ENCODE data around the gene KLF2.
"Not testable (repeated sequence)": the region's sequence is repeated elsewhere in the genome, so short reads cannot be mapped to it uniquely, and the experiment has no call there.

Gene KLF2

GRCh38 chr19:16324384-16325160 lies at the start of gene KLF2:
Gene KLF2, plus strand, starts transcription at chr19:16324826. Its CDS starts 98 bp downstream, at chr19:16324924.
- peak; percentile 66 for DNase-seq (ENCODE audit: low read depth)

GRCh38 chr19:16280306-16280705 lies 44.3 kb upstream of the KLF2 start:
- no peak for DNase-seq (ENCODE audit: low read depth)

- no peak for DNase-seq (ENCODE audit: low read depth)
Measured at GRCh38 chr19:16281743-16282142, 42.9 kb upstream of the KLF2 start.

- DNase-seq (ENCODE audit: low read depth): peak; percentile 56
Measured at GRCh38 chr19:16283210-16284061, 41.2 kb upstream of the KLF2 start.

GRCh38 chr19:16284505-16284904 lies 40.1 kb upstream of the KLF2 start:
- DNase-seq (ENCODE audit: low read depth): no peak

- not testable (repeated sequence) for DNase-seq (ENCODE audit: low read depth)
Measured at GRCh38 chr19:16285079-16285478, 39.5 kb upstream of the KLF2 start.

GRCh38 chr19:16285769-16286498 lies 38.7 kb upstream of the KLF2 start:
- no peak for DNase-seq (ENCODE audit: low read depth)

- no peak for DNase-seq (ENCODE audit: low read depth)
Measured at GRCh38 chr19:16288544-16288943, 36.1 kb upstream of the KLF2 start.

GRCh38 chr19:16289594-16289993 lies 35.0 kb upstream of the KLF2 start:
- DNase-seq (ENCODE audit: low read depth): no peak

- no peak for DNase-seq (ENCODE audit: low read depth)
Measured at GRCh38 chr19:16290692-16291091, 33.9 kb upstream of the KLF2 start.

- no peak for DNase-seq (ENCODE audit: low read depth)
Measured at GRCh38 chr19:16293118-16294091, 31.2 kb upstream of the KLF2 start.

GRCh38 chr19:16295057-16295456 lies 29.6 kb upstream of the KLF2 start:
- no peak for DNase-seq (ENCODE audit: low read depth)

- no peak for DNase-seq (ENCODE audit: low read depth)
Measured at GRCh38 chr19:16296713-16297112, 27.9 kb upstream of the KLF2 start.

- no peak for DNase-seq (ENCODE audit: low read depth)
Measured at GRCh38 chr19:16297575-16298178, 26.9 kb upstream of the KLF2 start.

GRCh38 chr19:16298334-16298733 lies 26.3 kb upstream of the KLF2 start:
- DNase-seq (ENCODE audit: low read depth): no peak

GRCh38 chr19:16301999-16302694 lies 22.5 kb upstream of the KLF2 start:
- no peak for DNase-seq (ENCODE audit: low read depth)

- no peak for DNase-seq (ENCODE audit: low read depth)
Measured at GRCh38 chr19:16303755-16304154, 20.9 kb upstream of the KLF2 start.

GRCh38 chr19:16304511-16304910 lies 20.1 kb upstream of the KLF2 start:
- not testable (repeated sequence) for DNase-seq (ENCODE audit: low read depth)

GRCh38 chr19:16305060-16305459 lies 19.6 kb upstream of the KLF2 start:
- DNase-seq (ENCODE audit: low read depth): not testable (repeated sequence)

GRCh38 chr19:16306728-16307402 lies 17.8 kb upstream of the KLF2 start:
- DNase-seq (ENCODE audit: low read depth): no peak

Measured in stimulated activated CD8-positive, alpha-beta memory T cell treated with anti-CD3 and anti-CD28 coated beads, Interleukin-7, amount 100 ng/mL, for 24 hours (primary cell).